ENCODE results near the gene METTL24. TPM values are rescaled to one million over a fixed set of nuclear protein-coding genes. Genes with fewer than 3 reads are reported as not detected.

Gene METTL24
- total RNA-seq, result not detected in 2 replicates

GRCh38 chr6:110357664-110358552 lies at the start of gene METTL24:
Gene METTL24, minus strand, starts transcription at chr6:110358349. Its CDS starts 77 bp downstream, at chr6:110358272.

Other genes with a start within 250 kb of the METTL24 start
- gene WASF1, start 178.7 kb downstream of the METTL24 start, total RNA-seq, result 6.2 and 14.2 TPM in 2 replicates
- gene CDC40, start 177.9 kb downstream of the METTL24 start, total RNA-seq, result 19.6 and 26.8 TPM in 2 replicates
- under 0.01 and 0.23 TPM in 2 replicates for gene DDO, start 57.2 kb upstream of the METTL24 start, total RNA-seq
- gene SLC22A16, start 118.3 kb upstream of the METTL24 start, total RNA-seq, result not detected in 2 replicates

Measured in smooth muscle cell of the umbilical artery (primary cell).